BJ (cell line): Measurements from ENCODE around the gene SHISA8. TPM values are rescaled to one million over a fixed set of nuclear protein-coding genes. Genes with fewer than 3 reads are reported as not detected.
A peak's percentile ranks its signal among the peaks of the same experiment; 100 is the strongest.

Source experiments
- CTCF ChIA-PET: fragments of 350-600 bp; formaldehyde crosslinking; extraction: SDS; loops from one replicate; lab custom pipeline; 2021; ENCODE audit warnings: antibody characterized with exemption, inconsistent platforms; lab: Yijun Ruan, JAX
- POLR2A ChIA-PET: fragments of 300-600 bp; sonication (Branson Sonifier 250); formaldehyde crosslinking; extraction: SDS; loops from one replicate; lab custom pipeline; 2021; ENCODE audit warnings: antibody characterized with exemption; lab: Charles Lee
- DNase-seq: peaks from one replicate; pipeline ENCODE4 v3.0.0-alpha.2; 2011; ENCODE audit warnings: low read depth
- H3K27me3 ChIP-seq: 2 replicates; pipeline ENCODE4 v1.6.0; 2011; ENCODE audit warnings: low read length; ENCODE audit not compliant: control insufficient read depth, insufficient read depth
- H3K36me3 ChIP-seq: 2 replicates; pipeline ENCODE4 v1.5.1; 2011; ENCODE audit warnings: low read length; ENCODE audit not compliant: control insufficient read depth, insufficient read depth
- H3K4me3 ChIP-seq: 2 replicates; pipeline ENCODE4 v1.5.1; 2011; ENCODE audit warnings: low read depth, mild to moderate bottlenecking, control low read depth, low read length
- polyA plus RNA-seq: library from polyadenylated mRNA; depleted of rRNA; stranded (reverse); fragments of >200 nt; gene quantifications from 2 replicates; pipeline ENCODE4 v1.2.3, GENCODE V29; 2011
- TF ChIP-seq, protein P1 (sequence below): IDR thresholded peaks from 2 replicates; pipeline ENCODE4 v1.5.1; 2011; ENCODE audit warnings: low read depth, mild to moderate bottlenecking, control low read depth, inconsistent platforms, low read length, moderate library complexity; ENCODE audit not compliant: insufficient read depth

Gene SHISA8
- polyA plus RNA-seq, 1 experiment: not detected

DNA sequence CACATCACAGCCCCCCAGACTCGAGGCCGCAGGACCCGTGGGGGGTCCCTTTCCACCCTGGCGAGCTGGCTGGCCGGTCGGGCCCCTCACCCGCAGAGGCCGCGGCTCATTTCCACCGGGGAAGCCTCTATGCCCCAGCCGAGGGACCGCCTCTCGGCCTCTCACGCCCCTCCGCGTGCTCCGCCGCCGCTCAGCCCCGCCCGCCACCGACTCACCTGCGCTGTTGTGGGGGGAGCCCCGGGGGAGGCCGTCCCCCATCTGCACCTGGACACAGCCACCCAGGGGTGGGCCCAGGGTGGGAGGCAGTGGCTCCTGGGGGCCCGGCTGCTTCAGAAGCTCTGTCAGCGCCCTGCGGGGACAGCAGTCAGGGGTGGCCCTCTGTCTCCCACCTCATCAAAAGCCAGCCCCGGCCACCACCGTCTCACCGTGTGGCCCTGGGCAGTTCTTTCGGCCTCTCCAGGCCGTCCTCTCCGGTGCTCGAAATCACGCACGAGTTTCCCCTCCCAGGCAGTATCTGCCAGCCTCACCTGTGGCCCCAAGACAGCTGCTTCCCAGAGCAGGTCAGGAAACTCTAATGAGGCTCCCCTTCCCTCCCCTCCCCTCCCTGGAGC is 3.8 kb downstream of the SHISA8 start:
- ChIA-PET CTCF (interaction anchor here (0.7 to 0.8 kb wide), 2 partner anchors 14 to 190 kb away, joined by 3 read pairs; no protein-coding TSS in a partner anchor), POLR2A (no interaction called here)
- TF ChIP-seq, protein P1, sequence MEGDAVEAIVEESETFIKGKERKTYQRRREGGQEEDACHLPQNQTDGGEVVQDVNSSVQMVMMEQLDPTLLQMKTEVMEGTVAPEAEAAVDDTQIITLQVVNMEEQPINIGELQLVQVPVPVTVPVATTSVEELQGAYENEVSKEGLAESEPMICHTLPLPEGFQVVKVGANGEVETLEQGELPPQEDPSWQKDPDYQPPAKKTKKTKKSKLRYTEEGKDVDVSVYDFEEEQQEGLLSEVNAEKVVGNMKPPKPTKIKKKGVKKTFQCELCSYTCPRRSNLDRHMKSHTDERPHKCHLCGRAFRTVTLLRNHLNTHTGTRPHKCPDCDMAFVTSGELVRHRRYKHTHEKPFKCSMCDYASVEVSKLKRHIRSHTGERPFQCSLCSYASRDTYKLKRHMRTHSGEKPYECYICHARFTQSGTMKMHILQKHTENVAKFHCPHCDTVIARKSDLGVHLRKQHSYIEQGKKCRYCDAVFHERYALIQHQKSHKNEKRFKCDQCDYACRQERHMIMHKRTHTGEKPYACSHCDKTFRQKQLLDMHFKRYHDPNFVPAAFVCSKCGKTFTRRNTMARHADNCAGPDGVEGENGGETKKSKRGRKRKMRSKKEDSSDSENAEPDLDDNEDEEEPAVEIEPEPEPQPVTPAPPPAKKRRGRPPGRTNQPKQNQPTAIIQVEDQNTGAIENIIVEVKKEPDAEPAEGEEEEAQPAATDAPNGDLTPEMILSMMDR: no peak
- DNase-seq: no peak
- H3K27me3 ChIP-seq: peaks cover 38% of the 10 kb centered on the region
- H3K36me3 ChIP-seq: no peaks in the 10 kb centered on the region
- H3K4me3 ChIP-seq: no peak overlapping the region; the same call in 1 of the 2 replicates

DNA sequence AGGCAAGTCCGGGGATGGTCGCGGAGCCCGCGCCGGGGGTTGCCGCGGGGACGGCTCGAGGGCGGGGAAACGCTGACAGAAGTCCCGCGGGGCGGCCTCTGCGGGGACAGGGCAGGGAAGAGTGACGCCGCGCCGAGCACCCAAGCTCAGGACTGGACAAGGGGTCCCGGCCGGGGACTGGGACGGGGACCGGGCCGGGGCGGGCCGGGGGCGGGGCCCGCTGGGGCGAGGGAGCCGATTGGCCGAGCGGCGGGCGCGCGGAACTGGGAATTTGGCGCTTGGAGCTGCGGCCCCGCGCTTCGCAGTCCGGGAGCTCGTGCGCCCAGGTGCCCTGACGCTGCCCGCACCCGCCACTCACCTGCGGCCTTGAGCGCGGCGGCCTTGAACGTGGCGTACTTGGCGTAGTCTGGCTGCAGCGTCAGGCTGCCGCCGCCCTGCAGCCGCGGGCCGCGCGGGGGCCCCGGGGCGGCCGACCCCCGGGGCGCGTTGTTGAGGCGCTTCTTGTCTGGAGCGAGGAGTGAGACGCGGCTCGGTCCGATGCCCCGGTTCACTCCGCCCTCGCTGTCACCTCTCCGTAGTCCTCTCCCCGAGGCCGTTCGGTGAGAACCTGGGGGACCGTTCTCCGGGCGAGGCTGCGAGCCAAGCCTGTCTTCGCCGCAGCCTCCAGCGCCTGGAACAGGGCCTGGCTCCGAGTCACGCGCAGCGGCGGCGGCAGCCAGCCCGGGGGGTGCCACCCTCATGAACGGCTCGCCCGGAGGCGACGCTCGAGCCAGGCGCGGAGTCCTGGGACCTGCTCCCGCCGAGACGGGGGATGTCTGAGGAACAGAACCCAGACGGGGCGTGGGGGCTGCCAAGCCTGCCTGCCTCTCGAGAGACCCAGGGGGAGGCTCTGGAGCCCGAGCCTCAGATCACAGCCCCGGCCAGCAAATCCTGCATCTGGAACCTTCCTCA is 4.5 kb downstream of the SHISA8 start:
- POLR2A ChIA-PET: no interaction called here
- TF ChIP-seq, protein P1: no peak
- peak overlapping the region; percentile 19 for H3K4me3 ChIP-seq
- CTCF ChIA-PET: no interaction called here
- no peak for DNase-seq
- peaks cover 30% of the 10 kb centered on the region for H3K27me3 ChIP-seq
- H3K36me3 ChIP-seq: peaks cover 4% of the 10 kb centered on the region

DNA sequence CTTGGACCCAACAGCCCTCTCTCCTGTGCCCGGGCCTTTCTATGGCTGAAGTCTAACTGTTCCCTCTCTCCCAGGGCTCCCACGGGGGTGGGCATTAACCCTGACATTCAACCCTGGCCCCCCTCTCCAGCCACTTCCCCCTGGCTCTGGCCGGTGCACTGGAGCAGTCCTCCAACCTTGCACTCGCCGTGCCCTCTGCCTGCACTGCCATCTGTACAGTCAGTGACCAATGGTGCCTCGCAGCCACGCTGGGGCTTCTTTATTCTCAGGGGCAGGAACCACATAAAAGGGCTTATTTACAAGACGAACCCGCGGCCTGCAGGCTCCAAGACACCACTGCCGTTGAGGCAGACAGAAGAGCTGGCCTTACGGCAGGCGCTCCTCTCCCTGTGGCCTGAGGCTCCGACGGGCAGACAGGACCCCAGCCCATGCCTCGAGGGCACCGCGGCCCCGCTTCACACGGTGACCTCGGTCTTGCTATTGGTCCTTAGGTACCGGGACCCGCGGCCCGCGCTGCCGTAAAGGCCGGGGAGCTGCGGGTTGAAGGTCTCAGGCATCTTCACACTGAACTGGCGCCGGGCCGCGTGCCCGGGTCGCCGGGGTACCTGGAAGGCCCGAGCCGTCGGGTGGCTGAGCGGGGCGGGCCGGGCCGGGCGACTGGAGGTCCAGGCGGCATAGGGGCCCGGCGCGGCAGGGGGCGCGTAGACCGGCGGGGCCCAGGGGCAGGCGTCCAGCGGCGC is 5.4 kb downstream of the SHISA8 start:
- POLR2A ChIA-PET: no interaction called here
- TF ChIP-seq, protein P1: no peak
- DNase-seq: no peak
- CTCF ChIA-PET: interaction anchor here (0.6 kb wide), 1 partner anchor 27 kb away, joined by 3 read pairs; no protein-coding TSS in a partner anchor
- Histone ChIP-seq H3K4me3 (no peak overlapping the region), H3K36me3 (peaks cover 10% of the 10 kb centered on the region), H3K27me3 (peaks cover 26% of the 10 kb centered on the region)

DNA sequence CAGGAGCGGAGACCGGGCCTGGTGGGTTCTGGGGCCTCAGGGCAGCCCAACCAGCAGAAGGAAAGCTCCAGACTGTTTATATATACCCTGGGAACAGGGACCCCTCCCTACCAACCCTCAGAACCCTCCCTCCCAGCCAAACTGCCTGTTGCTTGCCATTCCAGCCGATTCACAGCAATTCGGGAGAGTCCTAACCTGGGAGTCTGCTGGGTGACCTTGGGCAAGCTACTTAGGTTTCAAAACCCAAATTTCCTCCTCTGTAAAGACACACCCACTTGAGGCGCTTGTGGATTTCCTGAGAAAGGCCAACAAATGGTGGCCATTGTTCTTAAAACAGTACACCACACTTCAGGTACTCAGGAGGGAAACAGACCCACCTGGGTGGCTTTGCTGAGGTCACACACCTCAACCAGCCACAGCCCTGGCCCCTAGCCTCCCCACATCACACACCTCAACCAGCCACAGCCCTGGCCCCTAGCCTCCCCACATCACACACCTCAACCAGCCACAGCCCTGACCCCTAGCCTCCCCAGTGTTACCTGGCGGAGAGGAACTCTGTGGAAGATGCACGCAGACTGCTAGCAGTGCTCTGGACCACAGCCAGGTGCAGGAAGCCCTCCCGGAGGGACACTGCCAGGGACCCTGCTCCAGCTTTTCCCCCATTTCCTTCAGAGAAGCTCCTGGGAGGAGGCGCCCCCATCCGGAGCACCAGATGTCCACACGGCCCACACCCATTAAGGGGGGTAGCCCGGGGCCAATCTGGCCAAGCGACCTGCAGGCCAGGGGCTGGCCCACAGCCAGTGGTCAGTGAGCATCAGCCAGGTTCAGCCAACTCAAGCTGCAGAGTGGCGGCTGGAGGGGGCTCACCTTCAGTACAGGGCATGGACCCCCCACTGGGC is 6.2 kb downstream of the SHISA8 start:
- CTCF ChIA-PET: interaction anchor here (0.6 to 1.3 kb wide), 3 partner anchors 17 to 32 kb away, joined by 3 to 7 read pairs (median 4); partner anchors contain the start of gene TNFRSF13C

More for the DNA sequence above, 6.2 kb downstream of the SHISA8 start:
- DNase-seq: no peak
- Histone ChIP-seq H3K36me3 (peaks cover 14% of the 10 kb centered on the region), H3K27me3 (peaks cover 24% of the 10 kb centered on the region), H3K4me3 (no peak overlapping the region)
- POLR2A ChIA-PET: interaction anchor here (0.7 kb wide), 1 partner anchor 150 kb away, joined by 3 read pairs; no protein-coding TSS in a partner anchor
- TF ChIP-seq, protein P1: no peak
